GM18868 (cell line): ENCODE data around the gene WDR44.
A peak's percentile ranks its signal among the peaks of the same experiment; 100 is the strongest.
"Not testable (repeated sequence)": the region's sequence is repeated elsewhere in the genome, so short reads cannot be mapped to it uniquely, and the experiment has no call there.

Source experiments
- ATAC-seq: cut with Tn5 transposase; IDR thresholded peaks from one replicate; pipeline ENCODE4 v1.9.1; 2021; ENCODE audit warnings: mild to moderate bottlenecking, moderate library complexity; ENCODE audit not compliant: unreplicated experiment

Gene WDR44

GRCh38 chrX:118360429-118361125 is 14.7 kb downstream of the WDR44 start:
- ATAC-seq: no peak

GRCh38 chrX:118364261-118364660 is 18.4 kb downstream of the WDR44 start:
- ATAC-seq: no peak

GRCh38 chrX:118367338-118367737 is 21.4 kb downstream of the WDR44 start:
- ATAC-seq: peak; percentile 64

- ATAC-seq: no peak
These were observed 22.5 kb downstream of the WDR44 start for GRCh38 chrX:118368398-118368797.

- ATAC-seq: no peak
These were observed 25.2 kb downstream of the WDR44 start for GRCh38 chrX:118370921-118371624.

- ATAC-seq: no peak
These were observed 27.6 kb downstream of the WDR44 start for GRCh38 chrX:118373538-118373937.

GRCh38 chrX:118383120-118383519 is 37.2 kb downstream of the WDR44 start:
- no peak for ATAC-seq

- ATAC-seq: no peak
These were observed 46.8 kb downstream of the WDR44 start for GRCh38 chrX:118392716-118393115.

GRCh38 chrX:118396113-118396512 is 50.2 kb downstream of the WDR44 start:
- ATAC-seq: no peak

- ATAC-seq: no peak
These were observed 72.9 kb downstream of the WDR44 start for GRCh38 chrX:118418811-118419251.

- peak; percentile 71 for ATAC-seq
These were observed 74.6 kb downstream of the WDR44 start for GRCh38 chrX:118420462-118420861.

GRCh38 chrX:118423558-118423957 is 77.7 kb downstream of the WDR44 start:
- ATAC-seq: peak; percentile 97

- no peak for ATAC-seq
These were observed 86.9 kb downstream of the WDR44 start for GRCh38 chrX:118432799-118433198.

- ATAC-seq: no peak
These were observed 91.4 kb downstream of the WDR44 start for GRCh38 chrX:118437283-118437682.

- ATAC-seq: no peak
These were observed 102.4 kb downstream of the WDR44 start for GRCh38 chrX:118448273-118448783.

GRCh38 chrX:118455013-118455412 is 109.1 kb downstream of the WDR44 start:
- no peak for ATAC-seq

- peak; percentile 52 for ATAC-seq
These were observed 113.6 kb downstream of the WDR44 start for GRCh38 chrX:118459494-118459893.

- ATAC-seq: no peak
These were observed 118.6 kb downstream of the WDR44 start for GRCh38 chrX:118464501-118464900.

- ATAC-seq: no peak
These were observed 122.2 kb downstream of the WDR44 start for GRCh38 chrX:118468122-118468521.

- ATAC-seq: not testable (repeated sequence)
These were observed 124.9 kb downstream of the WDR44 start for GRCh38 chrX:118470721-118471347.

- ATAC-seq: no peak
These were observed 128.7 kb downstream of the WDR44 start for GRCh38 chrX:118474586-118474985.

GRCh38 chrX:118475903-118476302 is 130.0 kb downstream of the WDR44 start:
- ATAC-seq: no peak
